HG03520 (cell line): ENCODE measurements around the gene CHRNB2.

ENCODE experiments used
- ATAC-seq: cut with Tn5 transposase; IDR thresholded peaks from one replicate; pipeline ENCODE4 v1.9.1; 2021; ENCODE audit warnings: mild to moderate bottlenecking, moderate library complexity; ENCODE audit not compliant: unreplicated experiment

The CHRNB2 gene

GRCh38 chr1:154577346-154578057 is 9.9 kb downstream of the CHRNB2 start:
- ATAC-seq: no peak

DNA sequence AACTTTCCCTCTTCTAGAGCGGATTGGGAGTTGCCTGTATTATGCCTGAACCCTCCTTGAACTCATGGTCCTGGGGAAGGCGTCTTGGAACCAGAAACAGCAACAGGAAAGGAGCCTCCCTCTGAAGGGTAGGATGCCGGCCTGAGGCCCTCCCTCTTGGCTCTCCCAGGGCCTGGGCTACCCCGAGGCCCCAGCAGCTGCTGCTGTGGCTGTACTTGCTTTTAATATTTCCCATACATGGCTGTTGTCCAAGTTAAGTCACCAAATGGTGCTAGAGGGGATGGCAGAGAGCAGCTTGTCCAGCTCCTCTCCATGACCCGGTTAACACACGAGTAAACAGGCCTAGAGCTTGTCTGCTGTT is 10.5 kb downstream of the CHRNB2 start:
- no peak for ATAC-seq

DNA sequence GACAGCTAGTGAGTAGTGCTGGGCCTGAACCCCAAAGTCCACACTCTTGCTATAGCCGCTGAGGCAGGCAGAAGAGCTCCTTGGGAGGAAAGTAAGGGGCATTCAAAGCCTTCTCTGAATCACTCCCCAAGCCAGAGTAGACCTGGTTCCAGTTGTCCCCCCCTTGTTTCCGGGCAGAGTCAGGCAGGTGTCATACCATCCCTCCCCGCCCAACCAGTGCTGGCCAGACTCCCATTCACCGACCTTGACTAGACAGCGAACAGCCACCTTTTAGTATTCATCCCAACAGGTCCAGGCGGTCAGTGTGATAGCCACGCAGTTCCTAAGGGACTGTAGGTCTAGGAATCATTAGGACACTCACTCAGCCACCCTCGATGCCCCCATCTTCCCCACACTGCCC is 11.8 kb downstream of the CHRNB2 start:
- ATAC-seq: no peak

DNA sequence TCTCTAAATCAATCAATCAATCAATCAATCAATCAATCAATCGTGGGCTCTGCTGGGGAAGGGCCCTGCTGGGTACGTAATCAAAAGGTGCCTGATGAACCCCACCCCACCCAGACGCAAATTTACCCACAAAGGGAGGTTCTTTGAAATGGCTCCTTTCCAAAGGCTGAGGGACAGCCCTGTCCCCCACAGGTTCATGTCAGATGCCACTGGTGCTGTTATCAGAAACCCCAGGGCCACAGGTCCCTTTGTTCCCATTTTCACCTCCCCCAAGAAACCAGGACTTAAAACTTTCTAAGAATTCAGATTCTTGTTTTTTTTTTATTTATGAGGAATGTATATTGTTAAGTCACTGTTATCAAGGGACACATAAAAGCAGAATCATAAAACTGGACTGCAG is 14.2 kb downstream of the CHRNB2 start:
- ATAC-seq: no peak

- no peak for ATAC-seq
Measured at GRCh38 chr1:154582885-154583284, 15.3 kb downstream of the CHRNB2 start.

DNA sequence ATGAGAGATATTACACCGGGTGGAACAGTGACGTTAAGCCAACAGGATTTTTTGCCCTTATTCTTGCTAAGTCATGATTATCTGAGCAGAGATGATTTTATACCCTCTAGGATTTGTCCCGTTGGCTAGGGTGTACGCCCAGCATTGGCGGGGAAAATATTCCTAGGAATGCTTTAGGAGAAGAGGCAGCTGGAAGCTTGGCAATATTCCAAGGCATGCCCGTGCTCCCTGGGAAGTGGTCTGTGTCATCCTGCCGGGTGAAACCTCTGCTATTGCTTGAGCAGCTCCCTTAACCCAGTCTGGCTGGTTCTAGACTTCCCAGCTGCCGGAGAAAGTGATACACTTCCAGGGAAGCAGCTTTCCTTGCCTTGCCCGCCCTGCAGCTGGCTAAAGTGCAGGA is 16.2 kb downstream of the CHRNB2 start:
- no peak for ATAC-seq

- no peak for ATAC-seq
Measured at GRCh38 chr1:154584267-154584994, 16.9 kb downstream of the CHRNB2 start.

GRCh38 chr1:154586231-154586630 is 18.7 kb downstream of the CHRNB2 start:
- no peak for ATAC-seq

- no peak for ATAC-seq
Measured at GRCh38 chr1:154586641-154587040, 19.1 kb downstream of the CHRNB2 start.

GRCh38 chr1:154589780-154590179 is 22.2 kb downstream of the CHRNB2 start:
- no peak for ATAC-seq

DNA sequence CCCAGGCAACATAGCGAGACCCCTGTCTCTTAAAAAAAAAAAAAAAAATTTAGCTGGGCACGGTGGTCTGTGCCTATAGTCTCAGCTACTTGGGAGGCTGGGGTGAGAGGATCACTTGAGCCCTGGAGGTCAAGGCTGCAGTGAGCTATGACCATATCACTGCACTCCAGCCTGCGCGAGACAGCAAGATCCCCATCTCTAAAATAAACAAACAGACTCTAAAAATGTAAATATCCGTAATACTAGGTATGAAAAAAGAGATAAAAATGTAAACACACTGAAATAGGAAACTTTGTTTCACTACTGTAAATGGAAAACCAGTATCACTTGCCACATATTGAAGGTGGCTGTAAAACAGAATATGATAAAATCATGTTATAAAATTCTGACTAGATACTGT is 23.2 kb downstream of the CHRNB2 start:
- ATAC-seq: no peak

DNA sequence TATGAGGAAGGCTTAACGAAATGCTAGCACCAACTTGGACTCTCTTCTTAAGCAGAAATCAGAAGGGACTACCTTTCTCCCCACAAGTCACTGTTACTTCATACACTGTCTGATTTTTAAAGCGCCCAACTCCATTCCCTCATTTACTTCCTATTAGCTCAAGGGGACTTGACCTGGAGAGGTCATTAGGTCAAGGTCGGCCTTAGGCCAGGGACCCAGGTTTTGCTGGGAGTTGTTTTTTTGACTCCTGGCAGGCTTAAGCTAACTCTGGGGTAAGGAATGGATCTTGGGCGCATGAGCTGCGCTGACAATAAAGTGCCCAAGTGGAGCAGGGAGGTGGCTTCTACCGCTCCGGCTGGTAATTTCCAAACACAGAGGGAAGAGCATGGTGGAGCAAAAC is 23.6 kb downstream of the CHRNB2 start:
- ATAC-seq: no peak

DNA sequence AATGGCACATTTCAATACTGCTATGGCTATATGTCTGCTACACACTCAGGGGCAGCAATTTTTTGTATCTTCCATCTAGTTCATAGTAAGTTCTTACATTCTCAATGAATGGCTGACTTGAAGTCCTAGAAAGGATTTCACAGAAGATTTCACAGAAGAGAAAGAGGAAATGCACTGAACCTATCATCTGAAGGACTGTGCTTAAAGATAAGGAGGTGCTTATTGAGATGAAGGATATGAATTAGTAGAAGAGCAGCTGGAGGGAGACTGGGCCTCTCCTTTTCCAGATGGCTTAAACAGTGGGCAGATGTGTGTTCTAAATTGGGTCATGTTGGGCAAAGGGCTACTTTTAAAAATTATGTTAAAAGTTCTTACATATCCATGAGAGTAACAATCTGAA is 25.8 kb downstream of the CHRNB2 start:
- no peak for ATAC-seq

GRCh38 chr1:154594811-154595210 is 27.2 kb downstream of the CHRNB2 start:
- ATAC-seq: no peak

DNA sequence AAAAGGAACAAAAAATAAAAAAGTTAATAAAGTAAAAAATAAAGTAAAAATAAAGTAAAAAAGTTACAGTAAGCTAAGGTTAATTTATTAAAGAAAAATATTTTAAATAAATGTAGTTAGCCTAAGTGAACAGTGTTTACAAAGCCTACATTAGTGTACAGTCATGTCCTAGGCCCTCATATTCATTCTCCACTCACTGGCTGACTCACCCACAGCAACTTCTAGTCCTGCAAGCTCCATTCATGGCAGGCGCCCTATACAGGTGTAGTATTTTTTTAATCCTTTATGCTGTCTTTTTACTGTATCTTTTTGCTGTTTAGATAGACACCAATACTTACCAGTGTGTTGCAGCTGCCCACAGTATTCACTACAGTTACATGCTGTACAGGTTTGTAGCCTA is 28.0 kb downstream of the CHRNB2 start:
- ATAC-seq: no peak

- no peak for ATAC-seq
Measured at GRCh38 chr1:154598871-154599635, 31.5 kb downstream of the CHRNB2 start.

DNA sequence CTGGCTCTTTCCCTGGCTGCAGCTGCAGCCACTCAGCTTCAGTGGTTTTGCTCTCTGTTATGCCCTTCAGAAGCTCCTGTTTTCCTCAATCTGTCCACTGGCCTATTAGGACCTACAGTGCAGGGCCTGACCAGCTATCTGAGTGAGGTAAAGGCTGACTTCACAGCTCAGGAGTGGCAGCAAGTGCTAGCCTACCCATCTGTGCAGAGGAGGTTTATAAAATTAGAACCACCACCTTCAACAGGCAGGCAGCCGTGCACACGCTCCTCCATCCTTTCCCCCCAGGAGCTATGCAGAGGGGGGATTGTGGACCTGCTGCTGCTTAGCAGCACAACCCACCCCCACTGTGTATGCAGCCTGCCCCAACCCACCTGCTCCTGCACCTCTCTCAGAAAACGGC is 32.1 kb downstream of the CHRNB2 start:
- ATAC-seq: no peak

- ATAC-seq: no peak
Measured at GRCh38 chr1:154603317-154603716, 35.7 kb downstream of the CHRNB2 start.

GRCh38 chr1:154605534-154605933 is 38.0 kb downstream of the CHRNB2 start:
- no peak for ATAC-seq

- ATAC-seq: no peak
Measured at GRCh38 chr1:154607106-154607608, 39.6 kb downstream of the CHRNB2 start.

GRCh38 chr1:154607609-154608396 is 40.2 kb downstream of the CHRNB2 start, which contains the start of gene ADAR:
Gene ADAR, minus strand, starts transcription at chr1:154608186. Its CDS starts 180 bp downstream, at chr1:154608006.
- ATAC-seq: peak; percentile 64
